ENCODE results near the gene GMCL1. TPM values are rescaled to one million over a fixed set of nuclear protein-coding genes. Genes with fewer than 3 reads are reported as not detected.

GMCL1 gene
- total and polyA plus RNA-seq, 2 of the 13 experiments (the other 11 are each of a cell fraction or from before 2014, with no cell fraction given), result 18.7 to 24.0 TPM

DNA sequence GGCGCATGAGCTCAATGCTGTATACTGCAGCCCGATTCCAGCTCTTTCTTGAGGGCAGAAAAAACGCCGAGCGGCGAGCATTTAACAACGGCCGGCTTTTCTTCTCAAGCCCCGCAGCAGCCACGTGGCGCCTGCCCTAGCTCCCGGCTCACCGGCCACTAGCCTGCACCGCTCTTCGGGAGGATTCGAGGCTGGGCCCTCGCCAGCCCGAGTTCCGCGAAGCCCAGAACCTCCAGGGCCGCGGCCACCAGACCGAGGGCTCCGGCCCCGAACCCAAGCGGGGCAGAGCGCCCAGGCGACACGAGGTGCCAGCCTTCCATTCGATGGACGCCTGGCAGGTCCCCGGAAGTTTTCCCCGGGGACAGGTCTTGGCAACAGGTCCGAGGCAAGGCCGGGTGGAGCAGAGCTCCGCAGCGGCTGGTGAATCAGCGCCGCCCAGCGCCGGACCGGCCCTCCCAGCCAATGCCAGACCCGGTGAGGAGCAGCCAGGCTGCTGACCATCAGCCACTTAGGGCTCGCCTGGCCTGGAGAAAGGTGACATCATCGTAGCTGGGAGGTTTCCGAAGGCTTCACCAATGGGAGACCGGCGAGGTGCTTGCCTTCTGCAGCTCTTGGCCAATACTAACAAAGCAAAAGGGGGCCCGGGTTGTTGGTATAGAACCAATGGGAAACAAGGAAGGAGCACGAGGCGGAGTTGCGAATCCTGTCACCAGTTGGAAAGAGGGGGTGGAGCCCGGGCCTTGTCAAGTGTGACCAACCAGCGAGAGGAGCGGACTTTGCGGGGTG is 84.9 kb downstream of the GMCL1 start (continued):
- TF ChIP-seq, protein P1, sequence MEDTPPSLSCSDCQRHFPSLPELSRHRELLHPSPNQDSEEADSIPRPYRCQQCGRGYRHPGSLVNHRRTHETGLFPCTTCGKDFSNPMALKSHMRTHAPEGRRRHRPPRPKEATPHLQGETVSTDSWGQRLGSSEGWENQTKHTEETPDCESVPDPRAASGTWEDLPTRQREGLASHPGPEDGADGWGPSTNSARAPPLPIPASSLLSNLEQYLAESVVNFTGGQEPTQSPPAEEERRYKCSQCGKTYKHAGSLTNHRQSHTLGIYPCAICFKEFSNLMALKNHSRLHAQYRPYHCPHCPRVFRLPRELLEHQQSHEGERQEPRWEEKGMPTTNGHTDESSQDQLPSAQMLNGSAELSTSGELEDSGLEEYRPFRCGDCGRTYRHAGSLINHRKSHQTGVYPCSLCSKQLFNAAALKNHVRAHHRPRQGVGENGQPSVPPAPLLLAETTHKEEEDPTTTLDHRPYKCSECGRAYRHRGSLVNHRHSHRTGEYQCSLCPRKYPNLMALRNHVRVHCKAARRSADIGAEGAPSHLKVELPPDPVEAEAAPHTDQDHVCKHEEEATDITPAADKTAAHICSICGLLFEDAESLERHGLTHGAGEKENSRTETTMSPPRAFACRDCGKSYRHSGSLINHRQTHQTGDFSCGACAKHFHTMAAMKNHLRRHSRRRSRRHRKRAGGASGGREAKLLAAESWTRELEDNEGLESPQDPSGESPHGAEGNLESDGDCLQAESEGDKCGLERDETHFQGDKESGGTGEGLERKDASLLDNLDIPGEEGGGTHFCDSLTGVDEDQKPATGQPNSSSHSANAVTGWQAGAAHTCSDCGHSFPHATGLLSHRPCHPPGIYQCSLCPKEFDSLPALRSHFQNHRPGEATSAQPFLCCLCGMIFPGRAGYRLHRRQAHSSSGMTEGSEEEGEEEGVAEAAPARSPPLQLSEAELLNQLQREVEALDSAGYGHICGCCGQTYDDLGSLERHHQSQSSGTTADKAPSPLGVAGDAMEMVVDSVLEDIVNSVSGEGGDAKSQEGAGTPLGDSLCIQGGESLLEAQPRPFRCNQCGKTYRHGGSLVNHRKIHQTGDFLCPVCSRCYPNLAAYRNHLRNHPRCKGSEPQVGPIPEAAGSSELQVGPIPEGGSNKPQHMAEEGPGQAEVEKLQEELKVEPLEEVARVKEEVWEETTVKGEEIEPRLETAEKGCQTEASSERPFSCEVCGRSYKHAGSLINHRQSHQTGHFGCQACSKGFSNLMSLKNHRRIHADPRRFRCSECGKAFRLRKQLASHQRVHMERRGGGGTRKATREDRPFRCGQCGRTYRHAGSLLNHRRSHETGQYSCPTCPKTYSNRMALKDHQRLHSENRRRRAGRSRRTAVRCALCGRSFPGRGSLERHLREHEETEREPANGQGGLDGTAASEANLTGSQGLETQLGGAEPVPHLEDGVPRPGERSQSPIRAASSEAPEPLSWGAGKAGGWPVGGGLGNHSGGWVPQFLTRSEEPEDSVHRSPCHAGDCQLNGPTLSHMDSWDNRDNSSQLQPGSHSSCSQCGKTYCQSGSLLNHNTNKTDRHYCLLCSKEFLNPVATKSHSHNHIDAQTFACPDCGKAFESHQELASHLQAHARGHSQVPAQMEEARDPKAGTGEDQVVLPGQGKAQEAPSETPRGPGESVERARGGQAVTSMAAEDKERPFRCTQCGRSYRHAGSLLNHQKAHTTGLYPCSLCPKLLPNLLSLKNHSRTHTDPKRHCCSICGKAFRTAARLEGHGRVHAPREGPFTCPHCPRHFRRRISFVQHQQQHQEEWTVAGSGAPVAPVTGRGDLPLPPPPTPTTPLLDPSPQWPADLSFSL (CRISPR knock-in tag; IDR thresholded peaks at IDR 0.05), result no peak
- TF ChIP-seq ZFP36L1 (CRISPR knock-in tag; IDR thresholded peaks at IDR 0.05) (peak; percentile 97), ZBTB3 (CRISPR knock-in tag; IDR thresholded peaks at IDR 0.05; ENCODE audit: borderline replicate concordance, low read depth) (peak; percentile 79; the same call in 1 of the 2 replicates), TCF12 (IDR thresholded peaks at IDR 0.05) (no peak), TCF12 (CRISPR knock-in tag; IDR thresholded peaks at IDR 0.05) (no peak), RNF2 (conservative IDR thresholded peaks at IDR 0.05; ENCODE audit: low read depth) (peak; percentile 99), ZFP90 (CRISPR knock-in tag; IDR thresholded peaks at IDR 0.05; ENCODE audit: borderline replicate concordance) (peak; percentile 93), SRSF4 (IDR thresholded peaks at IDR 0.05; ENCODE audit: low read depth, low read length, poor library complexity, severe bottlenecking) (no peak), ZNF367 (CRISPR knock-in tag; IDR thresholded peaks at IDR 0.05; ENCODE audit: borderline replicate concordance) (no peak), HES4 (CRISPR knock-in tag; IDR thresholded peaks at IDR 0.05; ENCODE audit: borderline replicate concordance) (no peak), STAT5B (CRISPR knock-in tag; IDR thresholded peaks at IDR 0.05) (no peak; the same call in none of the 2 replicates), PTBP1 (IDR thresholded peaks at IDR 0.05; ENCODE audit: low read depth, low read length, poor library complexity, severe bottlenecking) (peak; percentile 31), ZKSCAN5 (CRISPR knock-in tag; IDR thresholded peaks at IDR 0.05) (peak; percentile 75; the same call in 1 of the 2 replicates)
- TF ChIP-seq, protein P2, sequence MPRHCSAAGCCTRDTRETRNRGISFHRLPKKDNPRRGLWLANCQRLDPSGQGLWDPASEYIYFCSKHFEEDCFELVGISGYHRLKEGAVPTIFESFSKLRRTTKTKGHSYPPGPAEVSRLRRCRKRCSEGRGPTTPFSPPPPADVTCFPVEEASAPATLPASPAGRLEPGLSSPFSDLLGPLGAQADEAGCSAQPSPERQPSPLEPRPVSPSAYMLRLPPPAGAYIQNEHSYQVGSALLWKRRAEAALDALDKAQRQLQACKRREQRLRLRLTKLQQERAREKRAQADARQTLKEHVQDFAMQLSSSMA (CRISPR knock-in tag; IDR thresholded peaks at IDR 0.05), result peak; percentile 72
- TF ChIP-seq, protein P3, sequence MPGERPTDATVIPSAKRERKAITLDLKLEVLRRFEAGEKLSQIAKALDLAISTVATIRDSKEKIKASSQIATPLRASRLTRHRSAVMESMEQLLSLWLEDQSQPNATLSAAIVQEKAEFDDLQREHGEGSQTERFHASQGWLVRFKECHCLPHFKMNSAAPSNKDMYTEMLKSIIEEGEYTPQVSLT (CRISPR knock-in tag; IDR thresholded peaks at IDR 0.05; ENCODE audit: borderline replicate concordance, low read depth), result no peak
- TF ChIP-seq, protein P4, sequence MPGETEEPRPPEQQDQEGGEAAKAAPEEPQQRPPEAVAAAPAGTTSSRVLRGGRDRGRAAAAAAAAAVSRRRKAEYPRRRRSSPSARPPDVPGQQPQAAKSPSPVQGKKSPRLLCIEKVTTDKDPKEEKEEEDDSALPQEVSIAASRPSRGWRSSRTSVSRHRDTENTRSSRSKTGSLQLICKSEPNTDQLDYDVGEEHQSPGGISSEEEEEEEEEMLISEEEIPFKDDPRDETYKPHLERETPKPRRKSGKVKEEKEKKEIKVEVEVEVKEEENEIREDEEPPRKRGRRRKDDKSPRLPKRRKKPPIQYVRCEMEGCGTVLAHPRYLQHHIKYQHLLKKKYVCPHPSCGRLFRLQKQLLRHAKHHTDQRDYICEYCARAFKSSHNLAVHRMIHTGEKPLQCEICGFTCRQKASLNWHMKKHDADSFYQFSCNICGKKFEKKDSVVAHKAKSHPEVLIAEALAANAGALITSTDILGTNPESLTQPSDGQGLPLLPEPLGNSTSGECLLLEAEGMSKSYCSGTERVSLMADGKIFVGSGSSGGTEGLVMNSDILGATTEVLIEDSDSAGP (CRISPR knock-in tag; IDR thresholded peaks at IDR 0.05; ENCODE audit: borderline replicate concordance), result peak; percentile 95
- TF ChIP-seq, protein P5, sequence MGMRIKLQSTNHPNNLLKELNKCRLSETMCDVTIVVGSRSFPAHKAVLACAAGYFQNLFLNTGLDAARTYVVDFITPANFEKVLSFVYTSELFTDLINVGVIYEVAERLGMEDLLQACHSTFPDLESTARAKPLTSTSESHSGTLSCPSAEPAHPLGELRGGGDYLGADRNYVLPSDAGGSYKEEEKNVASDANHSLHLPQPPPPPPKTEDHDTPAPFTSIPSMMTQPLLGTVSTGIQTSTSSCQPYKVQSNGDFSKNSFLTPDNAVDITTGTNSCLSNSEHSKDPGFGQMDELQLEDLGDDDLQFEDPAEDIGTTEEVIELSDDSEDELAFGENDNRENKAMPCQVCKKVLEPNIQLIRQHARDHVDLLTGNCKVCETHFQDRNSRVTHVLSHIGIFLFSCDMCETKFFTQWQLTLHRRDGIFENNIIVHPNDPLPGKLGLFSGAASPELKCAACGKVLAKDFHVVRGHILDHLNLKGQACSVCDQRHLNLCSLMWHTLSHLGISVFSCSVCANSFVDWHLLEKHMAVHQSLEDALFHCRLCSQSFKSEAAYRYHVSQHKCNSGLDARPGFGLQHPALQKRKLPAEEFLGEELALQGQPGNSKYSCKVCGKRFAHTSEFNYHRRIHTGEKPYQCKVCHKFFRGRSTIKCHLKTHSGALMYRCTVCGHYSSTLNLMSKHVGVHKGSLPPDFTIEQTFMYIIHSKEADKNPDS (CRISPR knock-in tag; IDR thresholded peaks at IDR 0.05), result no peak
